GM19035 (cell line): ENCODE measurements around the gene CLHC1.
"Not testable (repeated sequence)": the region's sequence is repeated elsewhere in the genome, so short reads cannot be mapped to it uniquely, and the experiment has no call there.

Source experiments
- ATAC-seq: cut with Tn5 transposase; IDR thresholded peaks from one replicate; pipeline ENCODE4 v1.9.1; 2021; ENCODE audit not compliant: unreplicated experiment

The CLHC1 gene

DNA sequence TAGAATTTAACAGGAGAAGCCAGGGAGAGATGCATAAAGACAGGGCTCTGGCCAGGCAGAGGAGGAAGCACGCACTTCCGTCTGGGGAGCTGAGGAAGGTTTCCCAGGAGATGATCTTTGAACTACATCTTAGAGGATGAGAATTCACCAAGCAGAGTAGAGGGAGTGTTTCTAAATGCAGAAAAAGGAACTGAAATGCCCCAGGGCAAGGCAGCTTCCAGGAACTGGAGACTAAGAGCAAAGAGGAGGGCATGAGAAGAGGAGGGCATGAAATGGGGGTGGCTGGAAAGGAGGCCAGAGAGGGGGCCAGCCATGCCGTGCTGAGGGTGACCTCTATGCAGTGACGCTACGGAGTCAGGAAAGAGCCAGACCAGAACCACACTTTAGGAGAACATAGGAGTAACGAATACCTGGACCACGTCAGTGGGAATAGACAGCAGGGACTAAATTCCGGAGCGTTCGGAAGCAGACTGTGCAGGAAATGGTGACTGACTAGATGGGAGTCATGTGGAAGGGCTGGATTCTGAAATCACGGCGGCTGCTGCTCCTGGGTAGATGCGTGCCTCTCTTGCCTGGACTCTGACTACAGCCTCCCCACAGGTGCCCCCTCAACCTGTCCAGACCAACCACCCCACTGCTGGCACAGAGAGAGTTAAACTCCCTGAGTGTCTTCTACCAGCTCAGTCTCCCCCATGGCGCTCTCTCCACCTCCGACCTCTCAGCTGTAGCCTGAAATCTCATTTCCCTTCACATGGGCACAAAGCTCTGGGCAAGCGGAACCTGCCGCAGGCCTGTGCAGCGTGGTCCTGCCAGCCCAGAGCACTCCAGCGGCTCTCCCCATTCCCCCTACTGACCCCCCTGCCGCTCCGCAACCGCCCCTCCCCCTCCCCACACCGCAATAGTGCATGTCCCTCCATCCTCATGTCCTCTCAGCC lies 94.8 kb downstream of the CLHC1 start:
- no peak for ATAC-seq

- no peak for ATAC-seq
Measured at GRCh38 chr2:55136138-55136541, 96.0 kb downstream of the CLHC1 start.

DNA sequence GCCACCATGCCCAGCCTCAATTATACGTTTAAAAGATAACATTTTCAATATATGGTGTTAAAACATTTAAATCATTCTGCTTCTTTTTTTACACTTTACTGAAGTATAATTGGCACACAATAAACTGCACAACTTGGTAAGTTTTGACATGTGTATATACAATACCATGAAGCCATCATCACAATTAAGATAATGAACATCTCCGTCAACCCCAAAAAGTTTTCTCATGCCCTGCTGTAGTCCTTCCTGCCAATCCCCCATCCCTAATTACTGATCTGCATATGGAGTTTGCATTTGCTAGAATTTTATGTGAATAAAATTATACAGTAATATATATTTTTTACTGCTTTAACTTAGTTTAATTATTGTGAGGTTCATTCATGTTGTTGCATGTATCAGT lies 96.6 kb downstream of the CLHC1 start:
- no peak for ATAC-seq

DNA sequence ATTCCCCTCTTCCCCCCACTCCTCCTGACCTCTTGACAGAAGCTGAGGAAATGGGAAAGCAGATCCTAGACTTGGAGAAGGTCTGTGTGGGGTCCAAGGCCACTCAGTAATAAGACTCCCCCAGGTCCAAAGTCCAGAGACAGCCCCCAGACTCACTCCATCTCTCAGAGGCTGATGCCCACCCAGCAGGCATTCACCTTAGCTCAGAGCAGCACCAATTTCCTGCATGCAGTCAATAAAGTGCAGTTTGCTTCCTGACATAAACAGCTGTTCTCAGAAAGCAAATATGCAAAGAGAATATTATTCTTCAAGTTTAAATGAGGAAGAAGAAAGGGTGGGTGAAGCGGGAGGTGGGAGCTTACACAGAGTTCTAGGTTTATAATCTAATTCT lies 97.8 kb downstream of the CLHC1 start:
- ATAC-seq = peak; percentile 15

GRCh38 chr2:55133467-55134315 lies 98.4 kb downstream of the CLHC1 start:
- ATAC-seq = peak; percentile 84

- no peak for ATAC-seq
Measured at GRCh38 chr2:55130849-55131248, 101.2 kb downstream of the CLHC1 start.

- ATAC-seq = not testable (repeated sequence)
Measured at GRCh38 chr2:55126643-55127042, 105.5 kb downstream of the CLHC1 start.
